SK-N-SH (cell line): ENCODE results near the gene LSMEM2.

ENCODE experiments used
- CHD2 ChIP-seq: fragments of 150-350 bp; IDR thresholded peaks from 2 replicates; pipeline ENCODE4 v1.6.1; 2018; ENCODE audit warnings: low read length; ENCODE audit not compliant: partially characterized antibody
- EP300 ChIP-seq, 2 experiments: IDR thresholded peaks; 2 replicates each; pipeline versions ENCODE4 v1.4.0 to v1.6.1; 2012; ENCODE audit warnings: borderline replicate concordance in 1 of 2, low read depth in 1 of 2, low read length in 1 of 2
- EZH2phosphoT487 ChIP-seq: fragments of 200-600 bp; sonication (generic); IDR thresholded peaks from 2 replicates; pipeline ENCODE4 v1.6.1; 2017; ENCODE audit warnings: low read depth, mixed run types, mild to moderate bottlenecking, antibody characterized with exemption, moderate library complexity, borderline replicate concordance
- MXI1 ChIP-seq: IDR thresholded peaks from 2 replicates; pipeline ENCODE4 v1.6.1; 2012; ENCODE audit warnings: mild to moderate bottlenecking, low read depth, low read length, improper control_type of control experiment
- NFIC ChIP-seq: IDR thresholded peaks from 2 replicates; pipeline ENCODE4 v1.4.0; 2012; ENCODE audit warnings: borderline replicate concordance
- PBX3 ChIP-seq: IDR thresholded peaks from 2 replicates; pipeline ENCODE4; 2012
- POLR2AphosphoS5 ChIP-seq: IDR thresholded peaks from 2 replicates; pipeline ENCODE4 v1.6.1; 2012; ENCODE audit warnings: low read depth, low read length
- RAD21 ChIP-seq: IDR thresholded peaks from 2 replicates; pipeline ENCODE4 v1.6.1; 2012; ENCODE audit warnings: mild to moderate bottlenecking, low read length
- REST ChIP-seq: IDR thresholded peaks from 2 replicates; pipeline ENCODE4 v1.6.1; 2012; ENCODE audit warnings: mild to moderate bottlenecking, low read depth, low read length, moderate library complexity
- RFX5 ChIP-seq: IDR thresholded peaks from 2 replicates; pipeline ENCODE4 v1.6.1; 2012; ENCODE audit warnings: mild to moderate bottlenecking, improper control_type of control experiment, low read length
- SIN3A ChIP-seq: IDR thresholded peaks from 2 replicates; pipeline ENCODE4 v1.6.1; 2012; ENCODE audit warnings: low read depth, mild to moderate bottlenecking, low read length, moderate library complexity, borderline replicate concordance
- YY1 ChIP-seq: IDR thresholded peaks from 2 replicates; pipeline ENCODE4 v1.4.0; 2012; ENCODE audit warnings: low read depth, mild to moderate bottlenecking
- TF ChIP-seq, protein P1 (sequence below): fragments of 200-600 bp; sonication (generic); IDR thresholded peaks from 2 replicates; pipeline ENCODE4 v1.6.1; 2017; ENCODE audit warnings: antibody characterized with exemption, mild to moderate bottlenecking, moderate library complexity

GRCh38 chr3:50256978-50257890 lies 21.7 kb upstream of the LSMEM2 start:
- TF ChIP-seq, protein P1, sequence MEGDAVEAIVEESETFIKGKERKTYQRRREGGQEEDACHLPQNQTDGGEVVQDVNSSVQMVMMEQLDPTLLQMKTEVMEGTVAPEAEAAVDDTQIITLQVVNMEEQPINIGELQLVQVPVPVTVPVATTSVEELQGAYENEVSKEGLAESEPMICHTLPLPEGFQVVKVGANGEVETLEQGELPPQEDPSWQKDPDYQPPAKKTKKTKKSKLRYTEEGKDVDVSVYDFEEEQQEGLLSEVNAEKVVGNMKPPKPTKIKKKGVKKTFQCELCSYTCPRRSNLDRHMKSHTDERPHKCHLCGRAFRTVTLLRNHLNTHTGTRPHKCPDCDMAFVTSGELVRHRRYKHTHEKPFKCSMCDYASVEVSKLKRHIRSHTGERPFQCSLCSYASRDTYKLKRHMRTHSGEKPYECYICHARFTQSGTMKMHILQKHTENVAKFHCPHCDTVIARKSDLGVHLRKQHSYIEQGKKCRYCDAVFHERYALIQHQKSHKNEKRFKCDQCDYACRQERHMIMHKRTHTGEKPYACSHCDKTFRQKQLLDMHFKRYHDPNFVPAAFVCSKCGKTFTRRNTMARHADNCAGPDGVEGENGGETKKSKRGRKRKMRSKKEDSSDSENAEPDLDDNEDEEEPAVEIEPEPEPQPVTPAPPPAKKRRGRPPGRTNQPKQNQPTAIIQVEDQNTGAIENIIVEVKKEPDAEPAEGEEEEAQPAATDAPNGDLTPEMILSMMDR: peak; percentile 70
- TF ChIP-seq RFX5: no peak
- peak; percentile 54 for TF ChIP-seq RAD21
- TF ChIP-seq YY1: no peak
- TF ChIP-seq EZH2phosphoT487: no peak
- no peak for TF ChIP-seq MXI1
- no peak for TF ChIP-seq POLR2AphosphoS5
- no peak for TF ChIP-seq SIN3A
- no peak for TF ChIP-seq EP300 (IDR thresholded peaks at IDR 0.05; ENCODE audit: borderline replicate concordance in 1 of 2, low read depth in 1 of 2, low read length in 1 of 2)
- no peak for TF ChIP-seq CHD2
- no peak for TF ChIP-seq REST
- TF ChIP-seq PBX3: no peak
- no peak for TF ChIP-seq NFIC
